Measurements from ENCODE around the gene HID1.

DNA sequence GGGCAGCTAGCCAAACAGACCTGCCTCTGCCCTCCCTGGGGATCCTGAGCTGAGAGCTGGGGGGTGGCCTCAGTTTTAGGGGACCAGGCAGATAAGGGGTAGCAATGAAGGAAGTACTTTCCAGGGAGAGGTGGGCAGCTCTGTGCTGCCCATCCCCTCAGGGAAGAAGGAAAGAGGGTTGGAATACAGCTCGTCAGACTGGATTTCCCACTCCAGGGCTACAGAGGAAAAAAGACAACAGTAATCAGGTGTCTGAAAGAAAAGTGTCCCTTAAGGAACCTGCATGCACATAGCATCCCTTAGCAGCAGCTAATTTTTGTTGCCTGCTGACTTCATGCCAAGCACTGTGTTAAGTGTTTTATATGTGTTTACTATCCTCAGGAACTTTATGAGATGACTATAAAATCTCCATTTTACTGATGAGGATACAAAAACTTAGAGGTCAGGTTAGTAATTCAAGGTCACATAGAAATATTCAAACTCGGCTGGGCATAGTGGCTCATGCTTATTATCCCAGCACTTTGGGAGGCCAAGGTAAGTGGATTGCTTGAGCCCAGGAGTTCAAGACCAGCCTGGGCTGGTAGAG, 36.7 kb upstream of the HID1 start:
- TF ChIP-seq, protein P1, sequence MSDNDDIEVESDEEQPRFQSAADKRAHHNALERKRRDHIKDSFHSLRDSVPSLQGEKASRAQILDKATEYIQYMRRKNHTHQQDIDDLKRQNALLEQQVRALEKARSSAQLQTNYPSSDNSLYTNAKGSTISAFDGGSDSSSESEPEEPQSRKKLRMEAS (IDR thresholded peaks at IDR 0.05) = no peak
- TF ChIP-seq EGR1 (IDR thresholded peaks at IDR 0.05) = no peak
- TF ChIP-seq RAD21 (IDR thresholded peaks at IDR 0.05; ENCODE audit: low read depth) = no peak
- TF ChIP-seq, protein P2, sequence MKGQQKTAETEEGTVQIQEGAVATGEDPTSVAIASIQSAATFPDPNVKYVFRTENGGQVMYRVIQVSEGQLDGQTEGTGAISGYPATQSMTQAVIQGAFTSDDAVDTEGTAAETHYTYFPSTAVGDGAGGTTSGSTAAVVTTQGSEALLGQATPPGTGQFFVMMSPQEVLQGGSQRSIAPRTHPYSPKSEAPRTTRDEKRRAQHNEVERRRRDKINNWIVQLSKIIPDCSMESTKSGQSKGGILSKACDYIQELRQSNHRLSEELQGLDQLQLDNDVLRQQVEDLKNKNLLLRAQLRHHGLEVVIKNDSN (IDR thresholded peaks at IDR 0.05) = no peak
- TF ChIP-seq YY1 (IDR thresholded peaks at IDR 0.05; ENCODE audit: low read depth) = no peak
- TF ChIP-seq NFIC (IDR thresholded peaks at IDR 0.05) = no peak
- no peak for TF ChIP-seq EP300 (IDR thresholded peaks at IDR 0.05; ENCODE audit: borderline replicate concordance)
- TF ChIP-seq TCF12 (IDR thresholded peaks at IDR 0.05; ENCODE audit: low read depth) = no peak
- TF ChIP-seq TEAD4 (IDR thresholded peaks at IDR 0.05) = no peak
- TF ChIP-seq TAF1 (IDR thresholded peaks at IDR 0.05; ENCODE audit: low read depth) = no peak
- no peak for TF ChIP-seq CREB1 (IDR thresholded peaks at IDR 0.05; ENCODE audit: low read depth)
- TF ChIP-seq, protein P3, sequence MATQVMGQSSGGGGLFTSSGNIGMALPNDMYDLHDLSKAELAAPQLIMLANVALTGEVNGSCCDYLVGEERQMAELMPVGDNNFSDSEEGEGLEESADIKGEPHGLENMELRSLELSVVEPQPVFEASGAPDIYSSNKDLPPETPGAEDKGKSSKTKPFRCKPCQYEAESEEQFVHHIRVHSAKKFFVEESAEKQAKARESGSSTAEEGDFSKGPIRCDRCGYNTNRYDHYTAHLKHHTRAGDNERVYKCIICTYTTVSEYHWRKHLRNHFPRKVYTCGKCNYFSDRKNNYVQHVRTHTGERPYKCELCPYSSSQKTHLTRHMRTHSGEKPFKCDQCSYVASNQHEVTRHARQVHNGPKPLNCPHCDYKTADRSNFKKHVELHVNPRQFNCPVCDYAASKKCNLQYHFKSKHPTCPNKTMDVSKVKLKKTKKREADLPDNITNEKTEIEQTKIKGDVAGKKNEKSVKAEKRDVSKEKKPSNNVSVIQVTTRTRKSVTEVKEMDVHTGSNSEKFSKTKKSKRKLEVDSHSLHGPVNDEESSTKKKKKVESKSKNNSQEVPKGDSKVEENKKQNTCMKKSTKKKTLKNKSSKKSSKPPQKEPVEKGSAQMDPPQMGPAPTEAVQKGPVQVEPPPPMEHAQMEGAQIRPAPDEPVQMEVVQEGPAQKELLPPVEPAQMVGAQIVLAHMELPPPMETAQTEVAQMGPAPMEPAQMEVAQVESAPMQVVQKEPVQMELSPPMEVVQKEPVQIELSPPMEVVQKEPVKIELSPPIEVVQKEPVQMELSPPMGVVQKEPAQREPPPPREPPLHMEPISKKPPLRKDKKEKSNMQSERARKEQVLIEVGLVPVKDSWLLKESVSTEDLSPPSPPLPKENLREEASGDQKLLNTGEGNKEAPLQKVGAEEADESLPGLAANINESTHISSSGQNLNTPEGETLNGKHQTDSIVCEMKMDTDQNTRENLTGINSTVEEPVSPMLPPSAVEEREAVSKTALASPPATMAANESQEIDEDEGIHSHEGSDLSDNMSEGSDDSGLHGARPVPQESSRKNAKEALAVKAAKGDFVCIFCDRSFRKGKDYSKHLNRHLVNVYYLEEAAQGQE (IDR thresholded peaks at IDR 0.05; ENCODE audit: low read depth) = no peak

All from Ishikawa (cell line).